ENCODE measurements around the gene HSPB9. TPM values are rescaled to one million over a fixed set of nuclear protein-coding genes. Genes with fewer than 3 reads are reported as not detected.
A peak's percentile ranks its signal among the peaks of the same experiment; 100 is the strongest.

The HSPB9 gene
- total RNA-seq, 1 experiment from 2014 or later, result not detected

- H3K4me3 ChIP-seq (replicated peaks in 1 of 2; ENCODE audit: low read depth in 1 of 2, low read length in 2 of 2), result peak overlapping the region; percentile 33 to 51
These were observed 14.7 kb upstream of the HSPB9 start for GRCh38 chr17:42107597-42108576.

More at GRCh38 chr17:42107597-42108576, 14.7 kb upstream of the HSPB9 start:
- intact Hi-C loops (cut with micrococcal nuclease), result no loop called here
- no peaks in the 10 kb centered on the region for H3K27me3 ChIP-seq (ENCODE audit: insufficient read depth, low read length)
- ATAC-seq, result peak; percentile 99
- no peak overlapping the region for H2AFZ ChIP-seq (ENCODE audit: low read depth, low read length, poor library complexity, severe bottlenecking)
- H3K9me2 ChIP-seq (ENCODE audit: insufficient read depth), result no peaks in the 10 kb centered on the region
- H3K27ac ChIP-seq (ENCODE audit: low read depth, low read length), result no peak overlapping the region; the same call in 1 of the 2 replicates
- H3K4me2 ChIP-seq (ENCODE audit: low read length), result peak overlapping the region; percentile 82
- ChIA-PET CTCF (interaction anchor here (0.9 to 1.3 kb wide), 3 partner anchors 10 to 47 kb away, joined by 3 read pairs; no protein-coding TSS in a partner anchor), RAD21 (ENCODE audit: low non-redundant PET in 1 of 2, low total read pairs in 2 of 2, uncharacterized antibody in 2 of 2, unreplicated experiment in 2 of 2) (interaction anchor here in 1 of 2 experiments (0.7 kb wide), 1 partner anchor 72 kb away, joined by 6 read pairs; no protein-coding TSS in a partner anchor), POLR2A (interaction anchor here (1.4 kb wide), 1 partner anchor 53 kb away, joined by 3 read pairs; no protein-coding TSS in a partner anchor)
- BruUV-seq (replicated peaks), result no TSS peak
- TF ChIP-seq POLR2A (IDR thresholded peaks at IDR 0.05; ENCODE audit: borderline replicate concordance, extremely low read depth, insufficient read depth, insufficient read length) (no peak), ZFX (IDR thresholded peaks at IDR 0.05) (no peak), ELF1 (IDR thresholded peaks at IDR 0.05; ENCODE audit: borderline replicate concordance, low read depth) (no peak), SP1 (IDR thresholded peaks at IDR 0.05; ENCODE audit: low read depth) (no peak), ZBTB33 (IDR thresholded peaks at IDR 0.05; ENCODE audit: extremely low read depth, insufficient replicate concordance, low read length) (no peak), TCF7L2 (IDR thresholded peaks at IDR 0.05; ENCODE audit: borderline replicate concordance, extremely low read depth, insufficient read depth, insufficient read length) (no peak), POLR2AphosphoS5 (IDR thresholded peaks at IDR 0.05; ENCODE audit: low read depth, low read length) (peak; percentile 66)
- H3K4me1 ChIP-seq (ENCODE audit: control insufficient read depth in 1 of 2, insufficient read depth in 2 of 2, low read length in 2 of 2), result peaks cover 7 to 15% of the 10 kb centered on the region in 2 experiments; a peak in 3 of 4 replicates
- H4K20me1 ChIP-seq (ENCODE audit: insufficient read depth), result no peaks in the 10 kb centered on the region
- no peaks in the 10 kb centered on the region for H3K79me2 ChIP-seq (ENCODE audit: insufficient read depth, low read length)
- H3K9me3 ChIP-seq (ENCODE audit: control insufficient read depth in 1 of 2, insufficient read depth in 1 of 2, low read depth in 1 of 2, low read length in 2 of 2), result no peaks in the 10 kb centered on the region
- H3K36me3 ChIP-seq (ENCODE audit: control insufficient read depth in 1 of 2, insufficient read depth in 2 of 2, low read length in 2 of 2), result no peaks in the 10 kb centered on the region
- DNase-seq (ENCODE audit: low read depth, low spot score), result peak; percentile 74
- peak overlapping the region; percentile 43; the same call in 1 of the 2 replicates for H3K9ac ChIP-seq (ENCODE audit: low read length)
